Muscle layer of duodenum (tissue), 2 donors: ENCODE results near the gene SULT1E1.
"Not testable (repeated sequence)": the region's sequence is repeated elsewhere in the genome, so short reads cannot be mapped to it uniquely, and the experiment has no call there.

Experiments
- H3K27ac ChIP-seq: one replicate; pipeline ENCODE4 v1.7.0; 2013; ENCODE audit warnings: mild to moderate bottlenecking, low read length
- H3K27me3 ChIP-seq: one replicate; pipeline ENCODE4 v1.7.0; 2013; ENCODE audit warnings: low read depth, mild to moderate bottlenecking, control low read depth, low read length
- H3K36me3 ChIP-seq, 2 donors: one replicate each; pipeline ENCODE4 v1.7.0; 2013; ENCODE audit warnings: low read length in 2 of 2, control low read depth in 1 of 2, mild to moderate bottlenecking in 1 of 2; ENCODE audit not compliant: insufficient read depth in 2 of 2, control insufficient read depth in 1 of 2
- H3K4me1 ChIP-seq, 2 donors: one replicate each; pipeline ENCODE4 v1.7.0; 2013; ENCODE audit warnings: low read length in 2 of 2, mild to moderate bottlenecking in 2 of 2, control low read depth in 1 of 2, moderate library complexity in 1 of 2; ENCODE audit not compliant: insufficient read depth in 2 of 2, control insufficient read depth in 1 of 2
- H3K4me3 ChIP-seq, 2 donors: one replicate each; pipeline ENCODE4 v1.7.0; 2013; ENCODE audit warnings: low read length in 2 of 2, low read depth in 1 of 2, mild to moderate bottlenecking in 1 of 2
- H3K9me3 ChIP-seq, 2 donors: one replicate each; pipeline ENCODE4 v1.7.0; 2013; ENCODE audit warnings: low read length in 2 of 2, control low read depth in 1 of 2, mild to moderate bottlenecking in 1 of 2; ENCODE audit not compliant: control insufficient read depth in 1 of 2
- donor health status: healthy.

The SULT1E1 gene

DNA sequence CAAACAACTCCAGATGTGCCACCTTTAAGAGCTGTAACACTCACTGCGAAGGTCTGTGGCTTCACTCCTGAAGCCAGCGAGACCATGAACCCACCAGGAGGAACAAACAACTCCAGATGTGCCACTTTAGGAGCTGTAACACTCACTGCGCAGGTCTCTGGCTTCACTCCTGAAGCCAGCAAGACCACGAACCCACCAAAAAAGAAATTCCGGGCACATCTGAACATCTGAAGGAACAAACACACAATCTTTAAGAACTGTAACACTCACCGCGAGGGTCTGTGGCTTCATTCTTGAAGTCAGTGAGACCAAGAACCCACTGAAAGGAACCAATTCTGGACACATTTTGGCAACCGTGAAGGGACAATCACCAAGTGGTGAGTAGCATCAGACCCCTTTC is 34.9 kb downstream of the SULT1E1 start:
- H3K36me3 ChIP-seq, H3K27ac ChIP-seq, H3K27me3 ChIP-seq, H3K4me3 ChIP-seq, H3K9me3 ChIP-seq, H3K4me1 ChIP-seq: not testable (repeated sequence)

DNA sequence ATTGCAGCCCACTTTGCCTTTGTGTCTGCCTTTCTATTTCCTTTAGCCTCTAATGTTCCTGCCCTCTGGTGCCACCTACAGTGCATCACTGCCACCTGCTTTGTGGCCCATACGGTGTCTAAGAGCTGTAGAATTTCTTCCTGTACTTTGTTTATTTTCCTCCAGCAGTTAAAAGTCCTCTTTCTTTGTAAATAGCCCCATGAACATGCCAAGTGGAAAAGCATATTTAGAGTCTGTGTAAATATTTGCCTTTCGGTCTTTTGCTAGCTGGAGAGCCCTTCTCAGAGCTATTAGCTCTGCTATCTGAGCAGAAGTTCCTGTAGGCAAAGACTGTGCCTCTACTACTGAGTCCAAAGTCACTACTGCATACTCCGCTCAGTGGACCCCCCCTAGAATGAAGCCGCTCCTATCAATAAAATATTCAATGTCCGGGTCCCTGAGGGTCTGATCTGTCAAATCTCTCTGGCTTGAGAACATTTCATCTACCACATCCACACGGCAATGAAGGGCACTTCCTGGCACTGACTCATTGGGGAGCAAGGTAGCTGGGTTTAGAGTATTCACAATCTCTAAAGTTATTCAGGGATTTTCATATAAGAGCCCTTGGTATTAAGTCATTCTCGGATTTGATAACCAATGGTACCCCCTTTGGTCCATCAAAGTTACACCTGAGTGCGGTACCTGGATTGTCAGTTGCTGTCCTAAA is 36.3 kb downstream of the SULT1E1 start:
- Histone ChIP-seq H3K36me3 (no peaks in the 10 kb centered on the region), H3K4me1 (no peaks in the 10 kb centered on the region), H3K27me3 (no peaks in the 10 kb centered on the region), H3K4me3 (no peak overlapping the region), H3K27ac (no peak overlapping the region), H3K9me3 (peaks cover 0 to 2% of the 10 kb centered on the region in 2 donors)

DNA sequence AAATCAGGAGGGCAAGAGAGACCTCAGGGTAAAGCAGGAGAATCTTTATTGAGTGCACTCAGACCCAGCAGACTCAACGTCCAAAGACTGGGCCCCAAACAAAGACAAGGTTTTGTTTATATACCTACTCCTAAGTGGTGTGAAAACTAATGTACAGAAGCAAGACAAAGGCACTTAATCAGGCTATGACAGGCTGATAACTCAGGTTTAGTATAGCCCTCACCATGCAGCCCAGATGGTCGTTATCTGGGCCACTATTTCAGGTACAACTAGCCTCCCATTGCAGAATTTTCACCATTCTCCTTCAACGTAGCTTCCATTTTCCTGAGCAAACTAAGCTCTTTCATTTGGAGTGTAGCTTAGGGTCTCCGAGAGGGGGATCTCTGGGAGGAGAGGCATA is 36.9 kb downstream of the SULT1E1 start:
- no peaks in the 10 kb centered on the region for H3K4me1 ChIP-seq
- no peaks in the 10 kb centered on the region for H3K36me3 ChIP-seq
- H3K27me3 ChIP-seq = no peaks in the 10 kb centered on the region
- H3K9me3 ChIP-seq = peaks cover 0 to 2% of the 10 kb centered on the region in 2 donors
- no peak overlapping the region for H3K4me3 ChIP-seq
- no peak overlapping the region for H3K27ac ChIP-seq

DNA sequence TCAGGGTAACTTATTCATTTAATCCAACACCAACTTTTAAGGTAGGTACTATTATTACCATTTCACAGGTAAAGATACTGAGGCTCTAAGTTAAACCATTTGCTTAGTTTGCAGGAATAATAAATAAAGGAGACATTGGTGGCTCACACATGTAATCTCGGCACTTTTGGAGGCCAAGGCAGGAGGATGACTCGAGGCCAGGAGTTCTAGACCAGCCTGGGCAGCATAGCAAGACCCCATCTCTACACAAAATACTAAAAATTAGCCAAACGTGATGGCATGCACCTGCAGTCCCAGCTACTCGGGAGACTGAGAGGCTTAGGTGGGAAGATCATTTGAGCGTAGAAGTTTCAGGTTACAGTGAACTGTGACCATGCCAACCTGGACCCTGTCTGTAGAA is 37.7 kb downstream of the SULT1E1 start:
- H3K4me1 ChIP-seq = no peaks in the 10 kb centered on the region
- no peak overlapping the region for H3K4me3 ChIP-seq
- peaks cover 0 to 2% of the 10 kb centered on the region in 2 donors for H3K9me3 ChIP-seq
- H3K27me3 ChIP-seq = no peaks in the 10 kb centered on the region
- no peak overlapping the region for H3K27ac ChIP-seq
- H3K36me3 ChIP-seq = no peaks in the 10 kb centered on the region

DNA sequence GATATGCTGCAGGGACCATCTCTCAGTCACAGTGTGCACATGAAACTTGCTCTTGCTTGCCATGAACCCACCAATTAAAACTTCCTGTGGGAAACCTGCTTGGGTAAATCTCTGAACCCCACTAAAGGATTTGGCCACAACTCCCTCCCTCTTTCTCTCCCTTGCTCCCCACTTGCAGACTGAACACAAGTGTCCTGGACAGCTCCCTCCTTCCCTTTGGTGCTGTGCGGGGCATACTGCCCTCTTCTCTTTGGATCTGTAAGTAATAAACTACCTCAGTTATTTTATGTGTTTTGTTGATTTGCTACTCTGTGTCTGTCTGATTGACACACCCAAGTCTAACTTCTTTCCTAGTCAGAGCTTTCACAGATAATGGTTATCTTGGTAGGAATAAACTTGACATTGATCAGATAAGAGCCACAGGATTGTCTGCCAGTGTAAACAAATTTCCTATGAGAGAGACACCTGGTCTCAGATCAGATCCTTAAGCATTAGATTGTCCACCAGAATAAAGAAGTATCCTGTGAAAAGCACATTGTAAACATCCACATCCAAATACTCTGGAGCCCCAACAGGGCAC is 41.8 kb downstream of the SULT1E1 start:
- Histone ChIP-seq H3K27me3 (no peaks in the 10 kb centered on the region), H3K36me3 (no peaks in the 10 kb centered on the region), H3K4me1 (no peaks in the 10 kb centered on the region), H3K27ac (no peak overlapping the region), H3K4me3 (no peak overlapping the region), H3K9me3 (peaks cover 0 to 2% of the 10 kb centered on the region in 2 donors)

DNA sequence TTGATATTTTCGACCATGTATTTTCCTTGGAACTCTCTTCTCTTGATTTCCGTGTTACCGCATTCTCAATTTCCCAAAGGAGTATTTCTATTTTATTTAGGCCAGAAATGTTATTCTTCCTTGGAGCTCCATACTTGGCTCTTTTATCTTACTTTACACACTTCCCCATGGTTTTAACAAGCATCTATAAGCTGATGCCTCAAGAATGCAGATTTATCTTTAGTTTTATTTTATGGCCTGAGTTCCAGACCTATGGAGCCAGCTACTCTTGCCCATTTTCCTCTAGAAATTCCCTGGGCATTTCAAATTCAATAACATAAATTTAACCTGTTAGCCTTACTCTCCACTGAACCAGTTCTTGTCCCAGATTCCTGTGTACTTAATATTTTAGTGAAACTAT is 43.7 kb downstream of the SULT1E1 start:
- Histone ChIP-seq H3K36me3 (no peaks in the 10 kb centered on the region), H3K27ac (no peak overlapping the region), H3K4me1 (no peaks in the 10 kb centered on the region), H3K27me3 (no peaks in the 10 kb centered on the region), H3K4me3 (no peak overlapping the region), H3K9me3 (peaks cover 0 to 2% of the 10 kb centered on the region in 2 donors)

DNA sequence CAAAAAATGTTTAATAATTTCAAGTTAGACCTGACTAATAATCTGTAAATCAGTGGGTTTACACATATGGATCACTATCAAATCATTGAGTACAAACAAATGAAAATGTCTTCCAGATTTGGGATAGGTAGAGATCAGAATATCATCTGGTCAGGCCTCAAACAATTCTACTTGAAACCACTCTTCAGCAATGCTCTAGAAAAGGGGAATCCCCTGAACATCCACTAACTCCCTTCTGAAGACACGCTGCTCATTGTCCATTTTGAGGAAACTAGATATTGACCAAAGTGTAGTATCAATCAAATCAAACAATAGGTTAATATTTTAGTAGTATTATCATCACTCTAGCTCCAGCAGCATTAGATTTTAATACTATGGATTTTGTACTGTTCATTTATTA is 46.3 kb downstream of the SULT1E1 start:
- Histone ChIP-seq H3K9me3 (peaks cover 0 to 2% of the 10 kb centered on the region in 2 donors), H3K4me3 (no peak overlapping the region), H3K4me1 (no peaks in the 10 kb centered on the region)

DNA sequence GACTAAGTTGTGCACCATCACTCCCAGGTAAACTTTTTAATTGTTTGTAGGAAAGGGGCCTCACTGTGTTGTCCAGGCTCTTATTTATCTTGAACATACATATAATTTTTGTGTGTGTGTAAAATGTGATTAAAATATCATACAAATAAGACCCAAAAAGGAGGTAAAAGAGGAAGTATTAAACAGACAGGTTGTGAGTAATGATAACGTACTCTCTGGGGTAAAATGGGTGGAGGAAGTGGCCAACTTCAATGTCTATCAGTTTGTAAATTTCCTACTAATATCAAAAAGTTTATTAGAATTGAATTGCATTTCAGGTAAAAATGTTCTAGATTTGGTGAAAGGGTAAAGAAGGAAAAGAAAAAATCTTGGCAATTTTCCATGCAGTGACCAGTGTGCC is 48.8 kb downstream of the SULT1E1 start:
- Histone ChIP-seq H3K4me1 (no peaks in the 10 kb centered on the region), H3K4me3 (no peak overlapping the region), H3K27me3 (no peaks in the 10 kb centered on the region)

More for the DNA sequence above, 46.3 kb downstream of the SULT1E1 start:
- Histone ChIP-seq H3K27me3 (no peaks in the 10 kb centered on the region), H3K27ac (no peak overlapping the region), H3K36me3 (no peaks in the 10 kb centered on the region)

DNA sequence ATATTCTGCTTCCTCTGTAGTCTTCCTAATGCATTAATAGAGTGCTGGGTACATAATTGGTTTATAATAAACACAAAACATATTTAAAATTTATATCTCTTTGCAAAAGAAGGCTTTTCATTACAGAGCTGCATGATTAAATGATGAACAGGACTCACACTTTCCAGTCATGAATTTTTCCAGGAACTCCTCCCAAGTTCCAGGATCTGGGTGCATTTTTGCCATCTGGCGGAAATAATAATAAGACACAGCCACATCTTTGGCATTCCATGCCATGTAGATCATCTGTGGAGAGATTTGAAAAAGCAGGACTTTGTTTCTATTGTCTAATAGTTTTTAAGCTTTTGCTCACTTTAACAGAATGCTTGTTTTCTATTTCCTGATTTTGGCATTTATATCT is 59.3 kb downstream of the SULT1E1 start:
- no peaks in the 10 kb centered on the region for H3K27me3 ChIP-seq
- no peak overlapping the region for H3K4me3 ChIP-seq
- no peak overlapping the region for H3K27ac ChIP-seq
- H3K36me3 ChIP-seq = no peaks in the 10 kb centered on the region
- H3K4me1 ChIP-seq = no peaks in the 10 kb centered on the region
- H3K9me3 ChIP-seq = peaks cover 0 to 5% of the 10 kb centered on the region in 2 donors

More for the DNA sequence above, 48.8 kb downstream of the SULT1E1 start:
- H3K36me3 ChIP-seq = no peaks in the 10 kb centered on the region
- no peak overlapping the region for H3K27ac ChIP-seq
- peaks cover 0 to 2% of the 10 kb centered on the region in 2 donors for H3K9me3 ChIP-seq

DNA sequence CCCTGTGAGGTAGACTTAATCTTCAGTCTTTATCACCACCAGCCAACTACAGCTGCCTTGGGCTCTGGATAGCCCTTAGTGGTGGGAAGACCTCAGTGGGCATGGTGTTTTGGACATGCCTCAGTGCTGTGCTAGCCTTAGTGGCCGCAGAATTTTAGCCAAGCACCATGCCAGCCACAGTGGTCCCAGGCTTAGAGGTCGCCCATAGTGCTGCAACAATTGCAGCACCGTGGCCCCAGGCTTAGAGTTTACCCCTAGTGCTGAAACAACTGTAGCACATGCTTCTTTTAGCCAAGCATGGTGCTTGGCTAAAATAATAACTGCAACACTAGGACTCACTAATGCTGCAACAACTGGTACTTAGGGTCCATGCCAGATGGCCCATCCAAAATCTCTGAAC is 60.6 kb downstream of the SULT1E1 start:
- H3K27me3 ChIP-seq = no peaks in the 10 kb centered on the region
- H3K27ac ChIP-seq = no peak overlapping the region

DNA sequence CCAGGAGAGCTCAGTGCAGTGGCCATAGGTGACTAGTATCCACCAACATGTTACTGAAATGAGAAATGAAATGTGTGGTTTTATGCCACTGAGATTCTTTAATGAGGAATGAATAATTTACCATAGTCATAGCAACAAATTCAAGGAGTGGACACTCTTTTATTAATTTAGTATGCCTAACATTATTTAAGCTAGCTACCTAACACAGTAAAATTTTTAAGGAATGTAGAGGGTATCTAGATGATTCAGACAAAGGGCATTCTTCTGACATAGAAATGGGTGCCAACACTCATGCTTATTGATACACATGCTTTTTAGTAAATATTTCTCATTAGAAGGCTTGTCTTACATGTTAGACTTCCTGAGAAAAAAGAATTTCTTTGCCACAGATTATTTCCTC is 66.2 kb downstream of the SULT1E1 start:
- Histone ChIP-seq H3K4me3 (no peak overlapping the region), H3K36me3 (no peaks in the 10 kb centered on the region), H3K4me1 (no peaks in the 10 kb centered on the region), H3K27me3 (no peaks in the 10 kb centered on the region), H3K27ac (no peak overlapping the region), H3K9me3 (no peaks in the 10 kb centered on the region)

More for the DNA sequence above, 60.6 kb downstream of the SULT1E1 start:
- no peaks in the 10 kb centered on the region for H3K4me1 ChIP-seq
- no peaks in the 10 kb centered on the region for H3K36me3 ChIP-seq
- no peak overlapping the region for H3K4me3 ChIP-seq
- peaks cover 0 to 5% of the 10 kb centered on the region in 2 donors for H3K9me3 ChIP-seq
